Hepatocyte (in vitro differentiated cells): Measurements from ENCODE around the gene NUAK1. TPM values are rescaled to one million over a fixed set of nuclear protein-coding genes. Genes with fewer than 3 reads are reported as not detected.

Experiments used
- DNase-seq: peaks from one replicate; pipeline ENCODE4 v3.0.0-alpha.2; 2016; ENCODE audit warnings: low spot score
- H2AFZ ChIP-seq: fragments of 200-600 bp; sonication (generic); 2 replicates; pipeline ENCODE4 v1.6.0; 2016; ENCODE audit warnings: antibody characterized with exemption, mild to moderate bottlenecking
- H3K27ac ChIP-seq: fragments of 200-600 bp; sonication (generic); 2 replicates; pipeline ENCODE4 v1.5.1; 2016; ENCODE audit warnings: mild to moderate bottlenecking
- H3K27me3 ChIP-seq: fragments of 200-600 bp; sonication (generic); 2 replicates; pipeline ENCODE4 v1.6.1; 2016
- H3K36me3 ChIP-seq: fragments of 200-600 bp; sonication (generic); replicated peaks from 2 replicates; pipeline ENCODE4 v1.5.1; 2016; ENCODE audit warnings: low read depth; ENCODE audit not compliant: insufficient read depth
- H3K4me1 ChIP-seq: fragments of 200-600 bp; sonication (generic); 2 replicates; pipeline ENCODE4 v1.5.1; 2016; ENCODE audit warnings: mild to moderate bottlenecking, moderate library complexity; ENCODE audit not compliant: insufficient read depth
- H3K4me2 ChIP-seq: fragments of 200-600 bp; sonication (generic); 2 replicates; pipeline ENCODE4 v1.6.0; 2016
- H3K4me3 ChIP-seq: fragments of 200-600 bp; sonication (generic); 2 replicates; pipeline ENCODE4 v1.5.1; 2016; ENCODE audit warnings: mild to moderate bottlenecking
- H3K79me2 ChIP-seq: fragments of 200-600 bp; sonication (generic); 2 replicates; pipeline ENCODE4 v1.6.0; 2017; ENCODE audit warnings: mild to moderate bottlenecking
- H3K9me2 ChIP-seq: fragments of 200-600 bp; sonication (generic); replicated peaks from 2 replicates; pipeline ENCODE4 v1.6.0; 2017; ENCODE audit warnings: mild to moderate bottlenecking; ENCODE audit not compliant: insufficient read depth
- H3K9me3 ChIP-seq: fragments of 200-600 bp; sonication (generic); 2 replicates; pipeline ENCODE4 v1.5.1; 2016; ENCODE audit warnings: low read depth, mild to moderate bottlenecking
- H4K20me1 ChIP-seq: fragments of 200-600 bp; sonication (generic); 2 replicates; pipeline ENCODE4 v1.6.0; 2016; ENCODE audit warnings: mild to moderate bottlenecking; ENCODE audit not compliant: insufficient read depth, poor library complexity, severe bottlenecking
- EZH2 ChIP-seq: fragments of 200-600 bp; sonication (generic); IDR thresholded peaks from 2 replicates; pipeline ENCODE4 v1.6.1; 2016; ENCODE audit warnings: antibody characterized with exemption, mild to moderate bottlenecking, borderline replicate concordance
- EZH2phosphoT487 ChIP-seq: fragments of 200-600 bp; sonication (generic); IDR thresholded peaks from one replicate; pipeline ENCODE4 v1.6.1; 2018; ENCODE audit warnings: antibody characterized with exemption, mild to moderate bottlenecking, low read depth, moderate library complexity; ENCODE audit not compliant: unreplicated experiment, severe bottlenecking
- WGBS: methylation state at CpG from one replicate; pipeline ENCODE4 v1.1.6; 2016; ENCODE audit warnings: low lambda C conversion rate; ENCODE audit errors: missing lambda C conversion rate; 5-methylcytosine and 5-hydroxymethylcytosine counted together
- polyA plus RNA-seq: library from polyadenylated mRNA; unstranded; fragments of >200 nt; fragmentation: Nextera tagmentation; extraction: Ambion mirVana; gene quantifications from 2 replicates; pipeline ENCODE4 v1.2.1, GENCODE V29; 2016
- total RNA-seq: library from RNA; depleted of rRNA; stranded (reverse); fragments of >200 nt; gene quantifications from 2 replicates; pipeline ENCODE4 v1.2.3, GENCODE V29; 2014
- TF ChIP-seq, protein P1 (sequence below): fragments of 200-600 bp; sonication (generic); IDR thresholded peaks from 2 replicates; pipeline ENCODE4 v1.5.1; 2016; ENCODE audit warnings: antibody characterized with exemption, mild to moderate bottlenecking; ENCODE audit not compliant: poor library complexity

The NUAK1 gene
- total and polyA plus RNA-seq, 2 experiments from 2014 or later, result 3.5 to 13.0 TPM

DNA sequence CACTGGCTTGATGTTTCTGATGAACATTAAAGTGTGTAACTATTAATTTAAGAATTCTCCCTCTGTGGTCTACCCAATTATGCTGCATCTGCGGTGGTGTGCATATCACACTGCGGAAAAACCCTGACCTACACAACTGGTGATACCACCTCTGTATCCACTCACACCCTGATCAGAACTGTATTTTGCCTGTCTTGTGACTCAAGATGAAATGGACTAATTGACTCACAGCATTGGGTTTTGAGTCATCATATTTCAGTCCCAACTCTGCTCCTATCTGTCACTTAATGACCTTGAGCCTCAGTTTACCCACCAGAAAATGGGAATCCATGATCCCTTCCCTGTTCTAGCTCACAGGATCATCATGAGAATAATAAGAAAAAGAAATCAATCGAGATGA lies 65.6 kb downstream of the NUAK1 start:
- H4K20me1 ChIP-seq, result no peaks in the 10 kb centered on the region
- WGBS, result 98% methylated on average over 3 of the region's 3 CpGs
- no peaks in the 10 kb centered on the region for H3K79me2 ChIP-seq
- H3K36me3 ChIP-seq, result no peaks in the 10 kb centered on the region
- H3K4me3 ChIP-seq, result no peak overlapping the region
- H2AFZ ChIP-seq, result no peak overlapping the region
- no peak for DNase-seq
- peaks cover 20% of the 10 kb centered on the region for H3K4me1 ChIP-seq
- TF ChIP-seq EZH2 (no peak), EZH2phosphoT487 (no peak)
- TF ChIP-seq, protein P1, sequence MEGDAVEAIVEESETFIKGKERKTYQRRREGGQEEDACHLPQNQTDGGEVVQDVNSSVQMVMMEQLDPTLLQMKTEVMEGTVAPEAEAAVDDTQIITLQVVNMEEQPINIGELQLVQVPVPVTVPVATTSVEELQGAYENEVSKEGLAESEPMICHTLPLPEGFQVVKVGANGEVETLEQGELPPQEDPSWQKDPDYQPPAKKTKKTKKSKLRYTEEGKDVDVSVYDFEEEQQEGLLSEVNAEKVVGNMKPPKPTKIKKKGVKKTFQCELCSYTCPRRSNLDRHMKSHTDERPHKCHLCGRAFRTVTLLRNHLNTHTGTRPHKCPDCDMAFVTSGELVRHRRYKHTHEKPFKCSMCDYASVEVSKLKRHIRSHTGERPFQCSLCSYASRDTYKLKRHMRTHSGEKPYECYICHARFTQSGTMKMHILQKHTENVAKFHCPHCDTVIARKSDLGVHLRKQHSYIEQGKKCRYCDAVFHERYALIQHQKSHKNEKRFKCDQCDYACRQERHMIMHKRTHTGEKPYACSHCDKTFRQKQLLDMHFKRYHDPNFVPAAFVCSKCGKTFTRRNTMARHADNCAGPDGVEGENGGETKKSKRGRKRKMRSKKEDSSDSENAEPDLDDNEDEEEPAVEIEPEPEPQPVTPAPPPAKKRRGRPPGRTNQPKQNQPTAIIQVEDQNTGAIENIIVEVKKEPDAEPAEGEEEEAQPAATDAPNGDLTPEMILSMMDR, result no peak
- H3K4me2 ChIP-seq, result no peak overlapping the region
- H3K9me3 ChIP-seq, result no peaks in the 10 kb centered on the region
- H3K27me3 ChIP-seq, result no peaks in the 10 kb centered on the region
- no peaks in the 10 kb centered on the region for H3K9me2 ChIP-seq
- no peak overlapping the region for H3K27ac ChIP-seq

DNA sequence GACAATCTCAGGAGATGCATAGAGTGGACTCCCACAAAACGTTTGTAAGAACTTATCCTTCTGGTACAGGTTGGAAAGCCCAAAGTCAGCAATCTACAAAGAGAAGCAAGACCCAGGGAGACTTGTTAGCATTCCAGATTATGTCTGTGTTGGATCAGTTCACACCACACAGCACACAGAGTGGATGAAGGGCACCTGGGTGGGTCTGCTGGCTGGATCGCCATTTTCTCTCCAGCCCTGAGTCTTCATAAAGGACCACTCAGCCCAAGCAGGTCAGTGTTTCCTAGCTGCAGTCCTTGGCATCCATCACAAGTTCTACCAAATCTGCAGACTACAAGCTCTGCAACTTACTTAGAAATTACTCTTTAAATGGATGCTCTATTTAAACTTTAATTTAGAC lies 66.0 kb downstream of the NUAK1 start:
- H3K27me3 ChIP-seq, result no peaks in the 10 kb centered on the region
- 50% methylated on average over 2 of the region's 2 CpGs for WGBS

DNA sequence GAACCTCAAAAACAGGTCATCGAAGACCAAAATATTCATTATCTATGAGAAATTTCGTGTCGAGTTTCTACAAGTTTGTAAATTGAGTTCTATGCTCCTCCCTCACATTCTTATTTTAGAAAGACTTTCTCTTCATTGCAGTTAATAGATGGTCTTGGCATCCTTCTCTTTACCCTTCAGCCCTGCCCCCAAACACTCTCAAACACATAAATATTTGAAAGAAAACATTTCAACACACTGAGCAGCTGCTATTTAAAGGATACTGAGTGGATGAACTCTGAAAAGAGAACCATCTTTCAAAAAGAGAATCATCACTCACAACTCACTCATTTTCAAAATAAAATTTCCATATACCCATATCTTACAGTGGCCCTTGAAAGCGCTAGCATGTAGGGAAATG lies 67.1 kb downstream of the NUAK1 start:
- Histone ChIP-seq H3K4me1 (peaks cover 20% of the 10 kb centered on the region), H3K79me2 (no peaks in the 10 kb centered on the region), H3K4me2 (no peak overlapping the region), H3K4me3 (no peak overlapping the region), H2AFZ (no peak overlapping the region), H3K9me2 (no peaks in the 10 kb centered on the region), H4K20me1 (no peaks in the 10 kb centered on the region), H3K27ac (no peak overlapping the region), H3K36me3 (no peaks in the 10 kb centered on the region), H3K27me3 (no peaks in the 10 kb centered on the region), H3K9me3 (no peaks in the 10 kb centered on the region)
- no peak for DNase-seq
- WGBS, result 90% methylated on average over 4 of the region's 4 CpGs
- TF ChIP-seq EZH2, result no peak
- no peak for TF ChIP-seq EZH2phosphoT487
- TF ChIP-seq, protein P1, result no peak

More for the DNA sequence above, 66.0 kb downstream of the NUAK1 start:
- Histone ChIP-seq H3K4me1 (peaks cover 20% of the 10 kb centered on the region), H3K4me3 (no peak overlapping the region), H3K79me2 (no peaks in the 10 kb centered on the region), H2AFZ (no peak overlapping the region), H3K4me2 (no peak overlapping the region), H4K20me1 (no peaks in the 10 kb centered on the region), H3K9me2 (no peaks in the 10 kb centered on the region), H3K36me3 (no peaks in the 10 kb centered on the region), H3K27ac (no peak overlapping the region), H3K9me3 (no peaks in the 10 kb centered on the region)
- TF ChIP-seq EZH2 (no peak), EZH2phosphoT487 (no peak)
- TF ChIP-seq, protein P1, result no peak
- DNase-seq, result no peak

DNA sequence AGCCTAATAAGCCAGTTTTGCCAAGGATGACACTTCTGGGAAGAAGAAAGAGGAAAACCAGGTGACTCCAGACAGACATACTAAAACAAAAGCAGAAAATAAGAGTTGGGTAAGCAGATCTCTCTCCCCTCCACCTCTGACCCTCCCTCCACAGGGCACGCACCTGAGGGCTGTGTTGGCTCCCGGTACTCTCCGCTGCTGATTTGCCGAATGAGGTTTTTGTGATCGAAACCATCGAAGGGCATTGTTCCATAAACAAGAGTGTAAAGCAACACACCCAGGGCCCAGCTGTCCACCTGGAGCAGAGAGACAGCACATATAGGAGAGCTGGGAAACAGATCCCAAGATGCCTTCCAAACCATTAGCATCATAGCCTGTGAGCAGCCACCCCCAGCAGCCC lies 68.1 kb downstream of the NUAK1 start:
- no peak overlapping the region for H3K27ac ChIP-seq
- no peaks in the 10 kb centered on the region for H3K36me3 ChIP-seq
- peaks cover 20% of the 10 kb centered on the region for H3K4me1 ChIP-seq
- WGBS, result 96% methylated on average over 6 of the region's 6 CpGs
- no peaks in the 10 kb centered on the region for H3K79me2 ChIP-seq
- no peak overlapping the region for H3K4me3 ChIP-seq
- no peak for DNase-seq
- H4K20me1 ChIP-seq, result no peaks in the 10 kb centered on the region
- H2AFZ ChIP-seq, result no peak overlapping the region
- H3K9me2 ChIP-seq, result no peaks in the 10 kb centered on the region
- no peaks in the 10 kb centered on the region for H3K9me3 ChIP-seq
- no peak overlapping the region for H3K4me2 ChIP-seq
- no peak for TF ChIP-seq EZH2
- TF ChIP-seq, protein P1, result no peak
- no peak for TF ChIP-seq EZH2phosphoT487
- no peaks in the 10 kb centered on the region for H3K27me3 ChIP-seq
